Common myeloid progenitor, CD34-positive (primary cell): Measurements from ENCODE around the gene ESYT1.
A peak's percentile ranks its signal among the peaks of the same experiment; 100 is the strongest.

Experiments used
- CTCF ChIA-PET: fragments of 350-600 bp; sonication (Branson Sonifier 250); formaldehyde crosslinking; loops from one replicate; lab custom pipeline; 2021; ENCODE audit warnings: antibody characterized with exemption; lab: Charles Lee
- POLR2A ChIA-PET: fragments of 350-600 bp; sonication (Branson Sonifier 250); formaldehyde crosslinking; loops from one replicate; lab custom pipeline; 2021; ENCODE audit warnings: antibody characterized with exemption; lab: Charles Lee
- DNase-seq, 3 donors: peaks; one replicate each; pipeline versions ENCODE4 v3.0.0 to v3.0.0-alpha.2; 2013
- H3K27ac ChIP-seq, 2 experiments: 1 replicate in 1 of 2; 2 replicates in 1 of 2; pipeline ENCODE4 v1.7.0; 2013; ENCODE audit warnings: inconsistent platforms in 2 of 2, low read length in 2 of 2, mild to moderate bottlenecking in 2 of 2, low read depth in 1 of 2, moderate library complexity in 1 of 2; ENCODE audit not compliant: severe bottlenecking in 2 of 2, insufficient read depth in 1 of 2, poor library complexity in 1 of 2
- H3K27me3 ChIP-seq, 5 experiments: replicated peaks in 2 of 5; 1 replicate in 3 of 5; 2 replicates in 2 of 5; pipeline versions ENCODE4 v1.6.1 to v1.7.0; 2013; ENCODE audit warnings: low read length in 4 of 5, mild to moderate bottlenecking in 2 of 5, moderate library complexity in 2 of 5, inconsistent platforms in 1 of 5; ENCODE audit not compliant: insufficient read depth in 5 of 5, control insufficient read depth in 4 of 5
- H3K36me3 ChIP-seq, 4 experiments: 1 replicate in 2 of 4; 2 replicates in 2 of 4; pipeline versions ENCODE4 v1.6.1 to v1.7.0; 2013; ENCODE audit warnings: low read length in 3 of 4, control low read depth in 1 of 4, mild to moderate bottlenecking in 1 of 4; ENCODE audit not compliant: control insufficient read depth in 4 of 4, insufficient read depth in 4 of 4
- H3K4me1 ChIP-seq, 4 experiments: 1 replicate in 3 of 4; 2 replicates in 1 of 4; pipeline versions ENCODE4 v1.6.1 to v1.7.1; 2013; ENCODE audit warnings: low read length in 3 of 4, mild to moderate bottlenecking in 3 of 4, control low read depth in 1 of 4, inconsistent platforms in 1 of 4, moderate library complexity in 1 of 4; ENCODE audit not compliant: control insufficient read depth in 4 of 4, insufficient read depth in 4 of 4; ENCODE audit errors: control extremely low read depth in 1 of 4
- H3K4me3 ChIP-seq, 7 experiments: 1 replicate in 4 of 7; 2 replicates in 3 of 7; pipeline versions ENCODE4 v1.5.1 to v1.7.0; 2013; ENCODE audit warnings: mild to moderate bottlenecking in 7 of 7, low read length in 6 of 7, moderate library complexity in 6 of 7, inconsistent platforms in 2 of 7, low read depth in 2 of 7, control low read depth in 1 of 7; ENCODE audit not compliant: insufficient read depth in 4 of 7, control insufficient read depth in 1 of 7; ENCODE audit errors: extremely low read depth in 1 of 7
- H3K9me3 ChIP-seq, 5 experiments: 1 replicate in 4 of 5; 2 replicates in 1 of 5; pipeline versions ENCODE4 v1.6.1 to v1.7.1; 2013; ENCODE audit warnings: low read length in 4 of 5, mild to moderate bottlenecking in 2 of 5, inconsistent platforms in 1 of 5, low read depth in 1 of 5, moderate library complexity in 1 of 5; ENCODE audit not compliant: control insufficient read depth in 4 of 5, insufficient read depth in 2 of 5; ENCODE audit errors: control extremely low read depth in 1 of 5
- WGBS: methylation state at CpG from one replicate; pipeline ENCODE4 v1.1.5; 2013; ENCODE audit not compliant: insufficient coverage; 5-methylcytosine and 5-hydroxymethylcytosine counted together

Gene ESYT1

GRCh38 chr12:56126732-56127239, 1.3 kb upstream of the ESYT1 start:
- H3K36me3 ChIP-seq: peaks cover 4 to 26% (median 17%) of the 10 kb centered on the region in 4 experiments
- no peaks in the 10 kb centered on the region for H3K9me3 ChIP-seq
- peaks cover 26 to 68% (median 64%) of the 10 kb centered on the region in 4 experiments for H3K4me1 ChIP-seq
- no peaks in the 10 kb centered on the region for H3K27me3 ChIP-seq
- H3K4me3 ChIP-seq: peak overlapping the region in 6 of 7 experiments; percentile 54 to 97 (median 68)
- H3K27ac ChIP-seq: peak overlapping the region; percentile 78 to 91
- DNase-seq: peak; percentile 74 to 90 (median 83)
- CTCF ChIA-PET: interaction anchor here (0.9 to 12.4 kb wide), 10 partner anchors 9 to 96 kb away, joined by 3 to 198 read pairs (median 10); partner anchors contain the start of genes MYL6, RNF41, RPL41 and SMARCC2
- POLR2A ChIA-PET: interaction anchor here (2.1 to 4.8 kb wide), 4 partner anchors 8 to 95 kb away, joined by 11 to 24 read pairs (median 11); partner anchors contain the start of genes MYL6, RNF41, SMARCC2 and ZC3H10
- WGBS: 0% methylated on average over 3 of the region's 3 CpGs

GRCh38 chr12:56127485-56127887, 581 bp upstream of the ESYT1 start:
- H3K9me3 ChIP-seq: no peaks in the 10 kb centered on the region
- POLR2A ChIA-PET: interaction anchor here (0.5 to 4.8 kb wide), 10 partner anchors 9 to 94 kb away, joined by 3 to 24 read pairs (median 4); partner anchors contain the start of genes MYL6, RNF41, SMARCC2 and ZC3H10
- CTCF ChIA-PET: interaction anchor here (0.7 to 12.4 kb wide), 12 partner anchors 9 to 111 kb away, joined by 3 to 198 read pairs (median 6); partner anchors contain the start of genes MYL6, MYL6B, RNF41 and RPL41
- peak overlapping the region; percentile 78 to 91 for H3K27ac ChIP-seq
- WGBS: no CpG with 5 or more reads among the region's 8 CpGs
- DNase-seq: no peak
- H3K36me3 ChIP-seq: peaks cover 7 to 28% (median 20%) of the 10 kb centered on the region in 4 experiments
- no peaks in the 10 kb centered on the region for H3K27me3 ChIP-seq
- peaks cover 26 to 68% (median 64%) of the 10 kb centered on the region in 4 experiments for H3K4me1 ChIP-seq
- H3K4me3 ChIP-seq: peak overlapping the region in 6 of 7 experiments; percentile 54 to 97 (median 68)

DNA sequence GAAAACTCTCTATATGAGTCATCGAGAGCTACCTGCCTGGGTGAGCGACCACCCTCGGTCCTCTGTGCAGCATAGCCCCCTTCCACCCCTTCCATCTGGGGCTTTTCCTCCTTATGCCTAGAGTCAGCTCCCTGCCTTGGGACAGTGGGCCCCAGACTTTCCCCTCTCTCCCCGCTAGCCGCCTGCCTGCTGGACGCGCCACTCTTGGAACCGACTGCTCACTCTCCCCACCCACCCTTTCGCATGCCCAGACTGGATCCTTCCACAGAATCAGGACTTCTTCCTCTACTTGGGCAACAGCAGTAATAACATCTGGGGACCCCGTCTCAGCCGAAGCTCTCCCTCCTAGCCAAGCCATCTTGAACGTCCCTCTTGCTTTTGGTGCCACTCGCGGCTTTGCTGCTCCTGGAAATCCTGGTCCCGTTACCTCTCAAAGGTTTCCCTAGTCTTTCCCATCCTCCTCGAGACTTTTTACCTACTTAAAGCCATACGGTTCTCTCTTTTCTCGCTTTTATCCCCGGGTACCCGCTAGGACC, 671 bp downstream of the ESYT1 start:
- Histone ChIP-seq H3K4me1 (peaks cover 26 to 67% (median 63%) of the 10 kb centered on the region in 4 experiments), H3K27ac (peak overlapping the region; percentile 48 to 89)
- peak in 2 of 3 donors; percentile 46 to 63 for DNase-seq

GRCh38 chr12:56129206-56129941, 1.3 kb downstream of the ESYT1 start:
- H3K4me1 ChIP-seq: peaks cover 26 to 62% (median 59%) of the 10 kb centered on the region in 4 experiments
- CTCF ChIA-PET: interaction anchor here (0.6 to 12.4 kb wide), 11 partner anchors 9 to 93 kb away, joined by 3 to 198 read pairs (median 7); partner anchors contain the start of genes MYL6, MYL6B, RNF41 and RPL41
- DNase-seq: peak; percentile 76 to 91 (median 86)
- H3K4me3 ChIP-seq: peak overlapping the region; percentile 83 to 97 (median 90)
- peaks cover 16 to 41% (median 34%) of the 10 kb centered on the region in 4 experiments for H3K36me3 ChIP-seq
- no peaks in the 10 kb centered on the region for H3K27me3 ChIP-seq
- H3K9me3 ChIP-seq: no peaks in the 10 kb centered on the region
- POLR2A ChIA-PET: interaction anchor here (0.6 to 4.8 kb wide), 3 partner anchors 29 to 1695 kb away, joined by 3 to 24 read pairs (median 11); partner anchors contain the start of genes MYL6 and RNF41
- peak overlapping the region; percentile 35 to 89 for H3K27ac ChIP-seq
- under 1% methylated on average over 24 of the region's 29 CpGs for WGBS

More for the DNA sequence above, 671 bp downstream of the ESYT1 start:
- WGBS: 0% methylated on average over 19 of the region's 20 CpGs
- CTCF ChIA-PET: interaction anchor here (0.9 to 12.4 kb wide), 11 partner anchors 10 to 110 kb away, joined by 3 to 198 read pairs (median 8); partner anchors contain the start of genes MYL6, MYL6B, RNF41 and RPL41
- H3K4me3 ChIP-seq: peak overlapping the region; percentile 83 to 97 (median 90)
- no peaks in the 10 kb centered on the region for H3K9me3 ChIP-seq
- no peaks in the 10 kb centered on the region for H3K27me3 ChIP-seq
- POLR2A ChIA-PET: interaction anchor here (0.9 to 4.8 kb wide), 8 partner anchors 10 to 93 kb away, joined by 3 to 24 read pairs (median 4); partner anchors contain the start of genes MYL6, RNF41, SMARCC2 and ZC3H10
- peaks cover 11 to 37% (median 28%) of the 10 kb centered on the region in 4 experiments for H3K36me3 ChIP-seq

- 81% methylated on average over 16 of the region's 22 CpGs for WGBS
- DNase-seq: no peak
- Histone ChIP-seq H3K9me3 (no peaks in the 10 kb centered on the region), H3K27me3 (no peaks in the 10 kb centered on the region), H3K4me3 (peak overlapping the region in 6 of 7 experiments; percentile 87 to 97 (median 90)), H3K36me3 (peaks cover 16 to 47% (median 36%) of the 10 kb centered on the region in 4 experiments), H3K27ac (peak overlapping the region; percentile 35 to 89), H3K4me1 (peaks cover 21 to 56% (median 52%) of the 10 kb centered on the region in 4 experiments)
- ChIA-PET POLR2A (interaction anchor here (0.6 to 4.8 kb wide), 2 partner anchors 28 to 1695 kb away, joined by 3 to 24 read pairs; partner anchors contain the start of gene MYL6), CTCF (interaction anchor here (0.6 to 5.6 kb wide), 8 partner anchors 8 to 58 kb away, joined by 3 to 37 read pairs (median 4); partner anchors contain the start of genes MYL6, MYL6B, RPL41 and ZC3H10)
Measured at GRCh38 chr12:56129942-56130495, 2.0 kb downstream of the ESYT1 start.

- peaks cover 16 to 51% (median 38%) of the 10 kb centered on the region in 4 experiments for H3K36me3 ChIP-seq
- ChIA-PET CTCF (interaction anchor here (0.9 to 5.6 kb wide), 4 partner anchors 8 to 57 kb away, joined by 3 to 37 read pairs (median 11); partner anchors contain the start of genes RPL41 and ZC3H10), POLR2A (no interaction called here)
Measured at GRCh38 chr12:56130876-56131275, 2.8 kb downstream of the ESYT1 start.

More at GRCh38 chr12:56130876-56131275, 2.8 kb downstream of the ESYT1 start:
- no peak for DNase-seq
- Histone ChIP-seq H3K27me3 (no peaks in the 10 kb centered on the region), H3K4me3 (no peak overlapping the region), H3K9me3 (no peaks in the 10 kb centered on the region), H3K27ac (peak overlapping the region; percentile 12 to 89), H3K4me1 (peaks cover 18 to 47% (median 44%) of the 10 kb centered on the region in 4 experiments)
- 100% methylated on average over 1 of the region's 4 CpGs for WGBS
